Activated CD4-positive, alpha-beta T cell treated with anti-CD3 and anti-CD28 coated beads for 4 hours (primary cell): ENCODE data around the gene PLAAT1.

Source experiments
- DNase-seq, 2 donors: peaks; one replicate each; pipeline ENCODE4 v3.0.0-alpha.2; 2020

The PLAAT1 gene

GRCh38 chr3:193253986-193254660 lies 13.1 kb downstream of the PLAAT1 start:
- no peak for DNase-seq

DNA sequence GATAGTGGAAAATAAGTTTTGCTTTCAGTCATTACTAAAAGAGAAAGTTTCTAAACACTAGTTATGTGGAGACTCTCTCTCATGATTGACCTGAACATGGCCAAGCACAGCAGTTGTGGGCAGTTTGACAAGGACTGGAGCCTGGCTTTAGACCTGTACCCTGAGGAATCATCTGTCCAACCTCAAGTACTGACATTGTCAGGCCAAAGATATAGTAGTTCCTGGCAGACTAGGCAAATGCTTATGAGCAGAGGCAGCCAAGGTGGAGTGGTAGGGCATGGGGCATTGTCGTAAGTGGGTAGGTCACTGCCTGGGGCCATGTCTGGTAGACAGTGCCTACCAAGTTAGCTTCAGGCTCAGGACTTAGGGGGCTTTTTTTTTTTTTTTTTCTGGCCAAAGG lies 20.9 kb downstream of the PLAAT1 start:
- DNase-seq: no peak

DNA sequence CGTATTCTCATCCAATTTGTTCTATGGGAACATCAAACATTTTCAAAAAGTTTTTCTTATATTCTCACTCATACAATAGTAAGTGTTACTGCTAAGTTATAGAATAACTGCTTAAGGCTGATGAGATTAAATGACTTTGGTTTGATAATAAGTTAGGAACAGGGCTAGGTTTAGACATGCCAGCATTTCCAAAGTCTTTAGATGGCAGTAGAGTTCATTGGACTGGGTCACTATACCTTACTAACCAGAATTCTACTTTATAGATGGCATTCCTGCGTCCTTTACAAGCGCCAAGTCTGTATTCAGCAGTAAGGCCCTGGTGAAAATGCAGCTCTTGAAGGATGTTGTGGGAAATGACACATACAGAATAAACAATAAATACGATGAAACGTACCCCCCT lies 21.7 kb downstream of the PLAAT1 start:
- DNase-seq: no peak

DNA sequence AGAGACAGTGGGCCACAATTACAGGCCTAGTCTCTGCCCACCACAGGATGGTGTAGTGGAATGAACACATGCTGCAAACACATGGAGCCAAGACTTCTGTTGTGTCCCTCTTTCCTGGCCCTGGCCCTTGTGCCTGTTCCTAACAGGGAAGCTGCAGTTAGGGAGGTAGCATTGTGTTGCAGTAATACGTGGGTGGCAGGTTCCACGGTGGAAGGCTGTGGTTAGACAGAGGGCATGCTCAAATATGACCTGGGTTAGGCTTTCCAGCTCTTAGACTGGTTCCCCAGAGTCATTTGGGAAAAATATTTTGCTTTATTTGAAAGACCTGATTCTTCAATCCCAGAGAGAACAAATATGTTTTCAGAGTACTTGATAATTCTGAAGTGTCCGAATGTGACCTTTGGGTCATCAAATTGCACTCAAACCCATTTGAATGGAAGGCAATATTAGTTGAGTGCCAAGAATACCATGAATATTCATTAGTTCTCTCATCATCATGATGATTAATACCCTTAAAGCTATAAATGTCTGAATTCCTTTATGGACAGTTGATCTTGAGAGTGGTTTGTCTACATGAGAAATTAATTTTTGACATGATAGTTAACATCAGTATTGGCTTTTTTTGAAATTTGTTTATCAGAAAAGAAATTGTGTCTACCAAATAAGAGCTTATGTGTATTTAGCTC lies 28.5 kb downstream of the PLAAT1 start:
- DNase-seq: no peak

DNA sequence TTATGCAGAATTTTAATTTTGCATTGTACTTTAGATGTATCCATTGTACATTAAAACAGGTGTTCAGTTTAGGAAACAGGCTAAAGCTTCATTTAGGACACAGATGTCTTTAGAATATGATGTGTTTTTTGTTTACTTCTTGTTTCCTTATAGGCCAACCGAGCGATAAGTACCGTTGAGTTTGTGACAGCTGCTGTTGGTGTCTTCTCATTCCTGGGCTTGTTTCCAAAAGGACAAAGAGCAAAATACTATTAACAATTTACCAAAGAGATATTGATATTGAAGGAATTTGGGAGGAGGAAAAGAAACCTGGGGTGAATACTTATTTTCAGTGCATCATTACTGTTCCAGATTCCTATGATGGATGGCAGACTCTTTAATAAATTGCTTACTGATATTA lies 29.4 kb downstream of the PLAAT1 start:
- no peak for DNase-seq

DNA sequence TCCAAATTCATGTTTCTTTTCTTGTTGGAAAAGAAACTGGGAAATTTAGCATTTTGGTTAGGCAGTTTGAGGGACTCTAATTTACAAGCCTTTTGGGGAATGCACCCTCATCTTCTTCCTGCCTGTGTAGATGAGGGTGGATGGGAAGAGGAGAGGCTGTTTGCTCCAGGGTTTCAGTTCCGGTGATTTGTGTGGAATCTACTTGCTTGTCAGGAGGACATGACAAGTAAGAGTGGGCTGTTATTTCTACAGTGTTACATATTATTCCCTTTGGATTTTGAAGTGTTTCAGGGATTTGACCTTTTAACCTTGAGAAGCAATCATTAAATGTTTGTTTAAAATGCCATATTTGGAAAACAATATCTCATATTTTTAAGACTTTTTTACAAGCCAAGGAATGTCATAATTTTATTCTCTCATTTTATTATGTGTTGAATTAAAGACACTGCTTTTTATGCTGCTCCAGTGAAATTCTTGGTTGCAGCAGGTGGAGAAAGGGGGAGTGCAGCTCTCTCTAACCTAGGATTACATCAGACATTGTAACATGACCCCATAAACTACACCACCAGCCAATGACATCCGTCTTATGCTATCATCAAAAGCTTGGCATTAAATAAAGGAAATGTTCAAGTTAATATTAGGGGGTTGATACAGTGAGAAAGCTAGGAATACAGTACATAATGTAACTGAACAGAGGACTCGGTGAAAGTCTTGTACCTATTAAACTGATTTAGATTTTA lies 30.2 kb downstream of the PLAAT1 start:
- DNase-seq: no peak

DNA sequence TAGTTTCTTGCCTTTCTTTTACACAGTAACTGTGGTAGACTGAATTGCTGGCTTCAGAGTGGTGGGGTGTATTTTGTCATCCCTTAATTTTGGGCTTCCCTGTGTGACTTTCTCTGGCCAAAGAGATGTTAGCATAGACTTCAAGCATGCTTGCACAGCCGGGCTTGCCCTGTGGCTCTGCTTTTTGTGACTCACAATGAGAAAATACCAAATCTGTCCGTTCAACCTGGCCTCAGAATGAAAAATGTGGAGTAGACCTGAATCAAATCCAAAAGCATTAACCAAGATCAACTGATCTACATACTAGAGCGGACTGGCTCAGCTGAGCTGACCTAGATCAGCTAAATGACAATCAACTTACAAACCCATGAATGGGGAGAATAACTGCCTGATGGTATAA lies 51.4 kb downstream of the PLAAT1 start:
- DNase-seq: no peak

DNA sequence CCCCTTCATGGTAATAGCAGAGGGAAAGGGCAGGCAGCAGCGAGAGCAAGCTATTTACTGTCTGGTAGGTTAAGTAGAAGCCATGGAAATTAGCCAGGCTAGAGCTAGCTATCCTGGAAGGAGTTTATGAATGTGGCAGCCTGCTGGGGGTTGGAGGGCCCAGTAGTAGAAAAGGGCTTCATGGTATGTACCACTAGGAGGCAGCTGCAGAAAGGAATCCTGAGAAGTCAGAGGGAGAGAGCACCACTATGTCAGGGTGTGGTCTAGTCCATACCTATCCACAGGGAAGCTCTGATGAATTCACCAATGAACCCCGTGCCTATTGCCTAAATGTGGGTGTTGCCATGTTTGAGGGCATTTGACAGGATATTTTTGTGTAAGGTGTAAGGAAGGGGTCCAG lies 55.0 kb downstream of the PLAAT1 start:
- DNase-seq: no peak

- no peak for DNase-seq
These were observed 56.4 kb downstream of the PLAAT1 start for GRCh38 chr3:193297421-193297820.

DNA sequence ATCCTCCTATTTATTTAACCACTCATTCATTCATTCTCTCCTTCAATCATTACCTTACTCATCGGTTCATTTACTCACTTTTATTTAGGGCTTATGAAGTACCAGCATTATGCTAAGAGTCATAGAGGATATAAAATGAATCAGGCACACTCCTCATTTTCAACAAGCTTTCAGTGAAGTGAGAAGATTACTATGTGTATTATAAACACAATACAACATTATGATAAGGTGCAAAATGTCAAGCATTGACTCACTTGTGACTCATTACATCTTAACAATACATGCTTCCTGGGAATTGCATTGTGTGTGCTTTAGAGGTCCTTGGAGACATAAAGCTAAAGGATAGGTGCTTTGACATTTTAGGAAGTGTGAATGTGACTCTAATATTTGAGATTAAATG lies 60.4 kb downstream of the PLAAT1 start:
- no peak for DNase-seq

DNA sequence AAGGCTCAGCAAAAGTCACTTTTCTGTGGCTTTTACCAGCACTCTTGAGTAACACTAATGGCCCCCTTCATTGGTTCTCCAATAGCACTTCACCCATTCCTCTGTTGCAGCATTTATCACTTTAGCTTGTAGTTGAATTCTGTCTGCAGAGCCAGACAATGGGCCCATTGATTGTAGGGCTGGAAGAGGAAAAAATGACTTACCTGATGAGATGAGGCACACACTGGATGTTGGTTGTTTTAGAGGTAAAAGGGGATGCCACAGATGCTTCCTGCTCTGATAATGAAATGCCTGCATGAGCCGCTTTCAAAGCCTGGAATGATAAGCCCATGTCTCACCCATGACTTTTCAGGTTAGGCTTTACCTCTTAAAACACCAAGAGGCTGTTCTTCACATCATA lies 64.3 kb downstream of the PLAAT1 start:
- DNase-seq: no peak

- DNase-seq: no peak
These were observed 70.1 kb downstream of the PLAAT1 start for GRCh38 chr3:193310914-193311723.

GRCh38 chr3:193313061-193313958 lies 72.3 kb downstream of the PLAAT1 start:
- DNase-seq: no peak

GRCh38 chr3:193314161-193314560 lies 73.1 kb downstream of the PLAAT1 start:
- DNase-seq: no peak

DNA sequence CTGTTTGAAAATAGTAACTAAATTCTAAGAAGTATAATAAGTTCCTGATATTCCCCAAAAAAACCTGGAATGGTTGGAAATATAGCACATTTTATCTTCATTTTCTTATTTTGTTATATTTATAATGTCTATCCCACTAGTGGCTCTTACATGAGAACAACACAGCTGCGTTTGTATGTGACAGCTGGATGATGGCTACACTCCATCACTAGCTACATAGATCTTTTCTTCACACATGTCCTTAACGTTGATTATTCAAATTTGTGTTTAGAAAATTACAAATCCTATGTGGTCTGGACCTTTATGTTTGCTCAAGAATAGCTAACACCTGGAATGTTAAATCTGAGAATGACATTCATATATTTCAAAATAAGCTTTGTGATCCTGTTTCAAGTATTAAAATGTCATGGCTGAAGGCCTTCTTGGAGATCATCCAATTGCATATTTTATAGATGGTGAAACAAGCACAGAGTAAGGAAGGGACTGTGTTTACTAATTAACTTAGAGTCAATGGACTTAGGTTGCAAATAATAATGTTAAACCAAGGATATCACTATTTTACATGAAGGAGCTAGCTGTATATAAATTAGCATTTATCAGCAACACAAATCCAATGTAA lies 76.8 kb downstream of the PLAAT1 start:
- DNase-seq: no peak
